CD4-positive, alpha-beta T cell treated with Interleukin-6 at 100 ng/mL for 8 hours (primary cell): ENCODE results near the gene PIGV.
"Not testable (repeated sequence)": the region's sequence is repeated elsewhere in the genome, so short reads cannot be mapped to it uniquely, and the experiment has no call there.

ENCODE experiments used
- DNase-seq: peaks from one replicate; pipeline ENCODE4 v3.0.0-alpha.2; 2020; ENCODE audit warnings: mixed read lengths, low spot score

PIGV gene

GRCh38 chr1:26792924-26793323 is 5.2 kb downstream of the PIGV start:
- DNase-seq, result no peak

- no peak for DNase-seq
Observed at GRCh38 chr1:26794391-26794790, 6.6 kb downstream of the PIGV start.

- no peak for DNase-seq
Observed at GRCh38 chr1:26797627-26798026, 9.9 kb downstream of the PIGV start.

GRCh38 chr1:26799479-26800142 is 11.9 kb downstream of the PIGV start:
- no peak for DNase-seq

GRCh38 chr1:26803932-26804331 is 16.2 kb downstream of the PIGV start:
- not testable (repeated sequence) for DNase-seq

- DNase-seq, result peak; percentile 73
Observed at GRCh38 chr1:26810105-26810504, 22.4 kb downstream of the PIGV start.

- DNase-seq, result no peak
Observed at GRCh38 chr1:26811057-26811456, 23.3 kb downstream of the PIGV start.

- DNase-seq, result no peak
Observed at GRCh38 chr1:26811708-26812107, 24.0 kb downstream of the PIGV start.

GRCh38 chr1:26814377-26814776 is 26.6 kb downstream of the PIGV start:
- no peak for DNase-seq

- DNase-seq, result no peak
Observed at GRCh38 chr1:26814893-26815292, 27.1 kb downstream of the PIGV start.

- peak; percentile 62 for DNase-seq
Observed at GRCh38 chr1:26820784-26821269, 33.1 kb downstream of the PIGV start.

- DNase-seq, result no peak
Observed at GRCh38 chr1:26822737-26823395, 35.1 kb downstream of the PIGV start.

GRCh38 chr1:26824731-26825130 is 37.0 kb downstream of the PIGV start:
- DNase-seq, result no peak

- DNase-seq, result peak; percentile 60
Observed at GRCh38 chr1:26826261-26827105, 38.7 kb downstream of the PIGV start, which contains the start of gene ZDHHC18. ZDHHC18 (plus strand) TSS chr1:26826688; CDS start chr1:26826805, 117 bp downstream.

- DNase-seq, result no peak
Observed at GRCh38 chr1:26827106-26827604, 39.4 kb downstream of the PIGV start.

GRCh38 chr1:26827663-26828062 is 39.9 kb downstream of the PIGV start:
- DNase-seq, result no peak

- DNase-seq, result no peak
Observed at GRCh38 chr1:26828411-26828991, 40.8 kb downstream of the PIGV start.

GRCh38 chr1:26829184-26829911 is 41.6 kb downstream of the PIGV start:
- DNase-seq, result no peak

GRCh38 chr1:26831059-26831458 is 43.3 kb downstream of the PIGV start:
- no peak for DNase-seq

- no peak for DNase-seq
Observed at GRCh38 chr1:26831546-26832248, 43.9 kb downstream of the PIGV start.
